Erythroblast (primary cell): Measurements from ENCODE around the gene ZNF107.

Experiments
- GATA1 ChIP-seq: IDR thresholded peaks from 2 replicates; pipeline ENCODE4 v1.6.1; 2011; ENCODE audit warnings: low read depth, mild to moderate bottlenecking, control low read depth, low read length, moderate library complexity
- POLR2A ChIP-seq: IDR thresholded peaks from 2 replicates; pipeline ENCODE4 v1.6.1; 2011; ENCODE audit warnings: mild to moderate bottlenecking, low read length

- TF ChIP-seq POLR2A (no peak), GATA1 (no peak)
Measured at GRCh38 chr7:64655811-64656210, 10.1 kb upstream of the ZNF107 start.
